WERI-Rb-1 (cell line): ENCODE measurements around the gene KRTAP5-8.
"Not testable (repeated sequence)": the region's sequence is repeated elsewhere in the genome, so short reads cannot be mapped to it uniquely, and the experiment has no call there.

Experiments used
- DNase-seq: peaks from one replicate; pipeline ENCODE4 v3.0.0-alpha.2; 2020
- H3K27ac ChIP-seq: fragments of 250-450 bp; sonication (Bioruptor Pico); 2 replicates; pipeline ENCODE4 v1.5.1; 2020; ENCODE audit warnings: mild to moderate bottlenecking, moderate library complexity
- H3K27me3 ChIP-seq: fragments of 250-450 bp; sonication (Bioruptor Pico); 2 replicates; pipeline ENCODE4 v1.5.1; 2021; ENCODE audit warnings: mild to moderate bottlenecking, low read depth, moderate library complexity; ENCODE audit not compliant: insufficient read depth, severe bottlenecking
- H3K36me3 ChIP-seq: fragments of 250-450 bp; sonication (Bioruptor Pico); 2 replicates; pipeline ENCODE4 v1.5.1; 2020; ENCODE audit warnings: mild to moderate bottlenecking, moderate library complexity
- H3K4me3 ChIP-seq: 2 replicates; pipeline ENCODE4 v1.5.1; 2011; ENCODE audit warnings: low read depth, mild to moderate bottlenecking, control low read depth, low read length
- H3K9me3 ChIP-seq: fragments of 250-450 bp; sonication (Bioruptor Pico); 2 replicates; pipeline ENCODE4 v1.5.1; 2021; ENCODE audit warnings: mild to moderate bottlenecking, moderate library complexity; ENCODE audit not compliant: severe bottlenecking
- CTCF ChIP-seq: IDR thresholded peaks from 2 replicates; pipeline ENCODE4 v1.5.1; 2011; ENCODE audit warnings: low read depth, mild to moderate bottlenecking, control low read depth, inconsistent platforms, low read length

Gene KRTAP5-8

GRCh38 chr11:71518506-71519471 is 19.0 kb upstream of the KRTAP5-8 start:
- Histone ChIP-seq H3K9me3 (peaks cover 4% of the 10 kb centered on the region), H3K27ac (no peak overlapping the region), H3K27me3 (no peaks in the 10 kb centered on the region), H3K4me3 (no peak overlapping the region), H3K36me3 (no peaks in the 10 kb centered on the region)
- TF ChIP-seq CTCF = no peak
- DNase-seq = no peak

- Histone ChIP-seq H3K9me3 (peaks cover 4% of the 10 kb centered on the region), H3K36me3 (no peaks in the 10 kb centered on the region), H3K27me3 (no peaks in the 10 kb centered on the region), H3K27ac (no peak overlapping the region), H3K4me3 (no peak overlapping the region)
- peak; percentile 14 for DNase-seq
- TF ChIP-seq CTCF = no peak
Observed at GRCh38 chr11:71519546-71519945, 18.3 kb upstream of the KRTAP5-8 start.

- no peaks in the 10 kb centered on the region for H3K27me3 ChIP-seq
- H3K36me3 ChIP-seq = no peaks in the 10 kb centered on the region
- H3K9me3 ChIP-seq = no peaks in the 10 kb centered on the region
- no peak for DNase-seq
- no peak overlapping the region for H3K4me3 ChIP-seq
- no peak for TF ChIP-seq CTCF
- no peak overlapping the region for H3K27ac ChIP-seq
Observed at GRCh38 chr11:71525188-71525937, 12.5 kb upstream of the KRTAP5-8 start.

- H3K27me3 ChIP-seq = no peaks in the 10 kb centered on the region
- H3K36me3 ChIP-seq = no peaks in the 10 kb centered on the region
- no peak overlapping the region for H3K4me3 ChIP-seq
- TF ChIP-seq CTCF = no peak
- DNase-seq = no peak
- no peak overlapping the region for H3K27ac ChIP-seq
- H3K9me3 ChIP-seq = no peaks in the 10 kb centered on the region
Observed at GRCh38 chr11:71525938-71526495, 11.8 kb upstream of the KRTAP5-8 start.

GRCh38 chr11:71526796-71527575 is 10.8 kb upstream of the KRTAP5-8 start, which contains the start of gene KRTAP5-7:
TSS of gene KRTAP5-7 (plus strand) at chr11:71527267. CDS start at chr11:71527301, 34 bp downstream.
- DNase-seq, H3K9me3 ChIP-seq, H3K27me3 ChIP-seq, H3K4me3 ChIP-seq, H3K36me3 ChIP-seq, H3K27ac ChIP-seq: not testable (repeated sequence)
